Caco-2 (cell line): ENCODE results near the gene LIG1. TPM values are rescaled to one million over a fixed set of nuclear protein-coding genes. Genes with fewer than 3 reads are reported as not detected.
A peak's percentile ranks its signal among the peaks of the same experiment; 100 is the strongest.

Experiments used
- BruUV-seq: library from RNA; stranded (reverse); fragments of 400-500 nt; replicated peaks from 2 replicates; lab custom pipeline; 2021; lab: Mats Ljungman, UMichigan
- CTCF ChIA-PET: fragments of 300-600 bp; sonication (Branson Sonifier 250); formaldehyde crosslinking; loops from one replicate; lab custom pipeline; 2022; ENCODE audit warnings: antibody characterized with exemption; lab: Charles Lee
- POLR2A ChIA-PET: fragments of 300-600 bp; sonication (Branson Sonifier 250); formaldehyde crosslinking; loops from one replicate; lab custom pipeline; 2022; ENCODE audit warnings: antibody characterized with exemption; lab: Charles Lee
- DNase-seq, 2 experiments: peaks; one replicate each; pipeline versions ENCODE4 v3.0.0 to v3.0.0-alpha.2; 2020 to 2022
- H3K27me3 ChIP-seq: replicated peaks from 2 replicates; pipeline ENCODE4 v1.6.0; 2011; ENCODE audit warnings: low read length; ENCODE audit not compliant: control insufficient read depth, insufficient read depth
- H3K36me3 ChIP-seq: 2 replicates; pipeline ENCODE4 v1.5.1; 2011; ENCODE audit warnings: low read length; ENCODE audit not compliant: control insufficient read depth, insufficient read depth
- H3K4me1 ChIP-seq: fragments of 250-450 bp; sonication (Bioruptor Pico); 2 replicates; pipeline ENCODE4 v1.5.1; 2020; ENCODE audit warnings: mild to moderate bottlenecking
- H3K4me3 ChIP-seq: 2 replicates; pipeline ENCODE4 v1.5.1; 2011; ENCODE audit warnings: low read depth, mild to moderate bottlenecking, control low read depth, low read length
- H3K9me3 ChIP-seq: fragments of 250-450 bp; sonication (Bioruptor Pico); 2 replicates; pipeline ENCODE4 v1.5.1; 2020; ENCODE audit warnings: mild to moderate bottlenecking, moderate library complexity
- H3K27ac Mint-ChIP-seq: one replicate; pipeline ENCODE4 v1.8.0; 2022; ENCODE audit warnings: mixed read lengths; ENCODE audit not compliant: unreplicated experiment
- H3K27me3 Mint-ChIP-seq: one replicate; pipeline ENCODE4 v1.8.0; 2022; ENCODE audit warnings: mixed read lengths; ENCODE audit not compliant: insufficient read depth, unreplicated experiment
- H3K36me3 Mint-ChIP-seq: one replicate; pipeline ENCODE4 v1.8.0; 2022; ENCODE audit warnings: mild to moderate bottlenecking, mixed read lengths; ENCODE audit not compliant: insufficient read depth, unreplicated experiment
- H3K4me1 Mint-ChIP-seq: one replicate; pipeline ENCODE4 v1.8.0; 2022; ENCODE audit warnings: low read depth, mixed read lengths; ENCODE audit not compliant: unreplicated experiment
- H3K4me3 Mint-ChIP-seq: one replicate; pipeline ENCODE4 v1.8.0; 2022; ENCODE audit warnings: mild to moderate bottlenecking, moderate library complexity, mixed read lengths; ENCODE audit not compliant: unreplicated experiment
- H3K9me3 Mint-ChIP-seq: one replicate; pipeline ENCODE4 v1.8.0; 2022; ENCODE audit warnings: mixed read lengths; ENCODE audit not compliant: unreplicated experiment
- intact Hi-C: fragments of 100-400 bp; cut with micrococcal nuclease; formaldehyde crosslinking; loops from one replicate; pipeline ENCODE4 v1.10.0; 2022; ENCODE audit not compliant: unreplicated experiment
- total RNA-seq: library from RNA; stranded (reverse); gene quantifications from 2 replicates; pipeline ENCODE4 v1.2.3, GENCODE V29; 2022
- TF ChIP-seq, protein P1 (sequence below), 2 experiments: fragments of 200-600 bp in 1 of 2; IDR thresholded peaks; 1 replicate in 1 of 2; 2 replicates in 1 of 2; pipeline versions ENCODE4 v1.5.1 to v1.8.0; 2011 to 2022; ENCODE audit warnings: antibody characterized with exemption in 1 of 2, control low read depth in 1 of 2, inconsistent platforms in 1 of 2, low read depth in 1 of 2, low read length in 1 of 2, mild to moderate bottlenecking in 1 of 2, moderate library complexity in 1 of 2; ENCODE audit not compliant: insufficient read depth in 1 of 2, severe bottlenecking in 1 of 2, unreplicated experiment in 1 of 2

Gene LIG1
- total RNA-seq, 1 experiment from 2014 or later: 78.7 TPM

- H3K9me3 Mint-ChIP-seq: peaks cover 10% of the 10 kb centered on the region
- no peak for DNase-seq
- TF ChIP-seq, protein P1, sequence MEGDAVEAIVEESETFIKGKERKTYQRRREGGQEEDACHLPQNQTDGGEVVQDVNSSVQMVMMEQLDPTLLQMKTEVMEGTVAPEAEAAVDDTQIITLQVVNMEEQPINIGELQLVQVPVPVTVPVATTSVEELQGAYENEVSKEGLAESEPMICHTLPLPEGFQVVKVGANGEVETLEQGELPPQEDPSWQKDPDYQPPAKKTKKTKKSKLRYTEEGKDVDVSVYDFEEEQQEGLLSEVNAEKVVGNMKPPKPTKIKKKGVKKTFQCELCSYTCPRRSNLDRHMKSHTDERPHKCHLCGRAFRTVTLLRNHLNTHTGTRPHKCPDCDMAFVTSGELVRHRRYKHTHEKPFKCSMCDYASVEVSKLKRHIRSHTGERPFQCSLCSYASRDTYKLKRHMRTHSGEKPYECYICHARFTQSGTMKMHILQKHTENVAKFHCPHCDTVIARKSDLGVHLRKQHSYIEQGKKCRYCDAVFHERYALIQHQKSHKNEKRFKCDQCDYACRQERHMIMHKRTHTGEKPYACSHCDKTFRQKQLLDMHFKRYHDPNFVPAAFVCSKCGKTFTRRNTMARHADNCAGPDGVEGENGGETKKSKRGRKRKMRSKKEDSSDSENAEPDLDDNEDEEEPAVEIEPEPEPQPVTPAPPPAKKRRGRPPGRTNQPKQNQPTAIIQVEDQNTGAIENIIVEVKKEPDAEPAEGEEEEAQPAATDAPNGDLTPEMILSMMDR (IDR thresholded peaks at IDR 0.05; ENCODE audit: insufficient read depth in 1 of 2, low read depth in 1 of 2, low read length in 1 of 2, severe bottlenecking in 1 of 2, unreplicated experiment in 1 of 2): no peak
- Histone ChIP-seq H3K4me1 (peaks cover 7% of the 10 kb centered on the region; the same call in 1 of the 2 replicates), H3K9me3 (peaks cover 10% of the 10 kb centered on the region), H3K27me3 (no peaks in the 10 kb centered on the region), H3K36me3 (no peaks in the 10 kb centered on the region), H3K4me3 (no peak overlapping the region)
- no peak overlapping the region for H3K27ac Mint-ChIP-seq
- BruUV-seq: no TSS peak
- no peak overlapping the region for H3K4me3 Mint-ChIP-seq
- peaks cover 7% of the 10 kb centered on the region for H3K36me3 Mint-ChIP-seq
- no peaks in the 10 kb centered on the region for H3K27me3 Mint-ChIP-seq
- intact Hi-C loops: no loop called here
- ChIA-PET POLR2A (no interaction called here), CTCF (interaction anchor here (0.6 kb wide), 1 partner anchor 14 kb away, joined by 4 read pairs; no protein-coding TSS in a partner anchor)
- no peaks in the 10 kb centered on the region for H3K4me1 Mint-ChIP-seq
Measured at GRCh38 chr19:48183356-48183755, 13.2 kb upstream of the LIG1 start.

- Histone ChIP-seq H3K4me3 (no peak overlapping the region), H3K9me3 (peaks cover 10% of the 10 kb centered on the region), H3K36me3 (no peaks in the 10 kb centered on the region), H3K27me3 (no peaks in the 10 kb centered on the region), H3K4me1 (peaks cover 7% of the 10 kb centered on the region; the same call in 1 of the 2 replicates)
- BruUV-seq: no TSS peak
- intact Hi-C loops: no loop called here
- Mint-ChIP-seq H3K27me3 (no peaks in the 10 kb centered on the region), H3K27ac (no peak overlapping the region), H3K9me3 (peaks cover 10% of the 10 kb centered on the region), H3K36me3 (peaks cover 7% of the 10 kb centered on the region), H3K4me3 (no peak overlapping the region), H3K4me1 (no peaks in the 10 kb centered on the region)
- no peak for DNase-seq
- ChIA-PET CTCF (no interaction called here), POLR2A (no interaction called here)
- TF ChIP-seq, protein P1 (IDR thresholded peaks at IDR 0.05; ENCODE audit: insufficient read depth in 1 of 2, low read depth in 1 of 2, low read length in 1 of 2, severe bottlenecking in 1 of 2, unreplicated experiment in 1 of 2): peak in 1 of 2 experiments; percentile 16
Measured at GRCh38 chr19:48182434-48182833, 12.3 kb upstream of the LIG1 start.

DNA sequence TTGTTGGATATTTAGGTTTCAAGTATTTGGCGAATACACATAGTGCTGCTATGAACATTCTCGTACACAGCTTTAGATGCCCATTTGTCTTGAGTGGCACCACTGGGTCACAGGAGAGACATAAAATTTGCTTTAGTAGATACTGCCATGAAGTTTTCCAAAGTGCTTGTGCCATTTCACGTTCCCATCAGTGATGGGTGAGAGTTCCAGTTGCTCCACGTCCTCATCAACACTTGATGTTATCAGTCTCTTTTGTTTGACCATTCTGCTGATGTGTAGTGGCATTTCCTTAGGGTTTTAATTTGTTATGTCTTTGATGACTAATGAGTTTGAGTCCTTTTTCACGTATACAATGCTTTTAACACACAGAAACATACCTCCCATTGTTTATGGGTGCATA lies 11.4 kb upstream of the LIG1 start:
- Mint-ChIP-seq H3K4me1 (no peaks in the 10 kb centered on the region), H3K9me3 (peaks cover 10% of the 10 kb centered on the region), H3K27me3 (no peaks in the 10 kb centered on the region), H3K27ac (no peak overlapping the region), H3K36me3 (peaks cover 7% of the 10 kb centered on the region), H3K4me3 (no peak overlapping the region)
- POLR2A ChIA-PET: no interaction called here
- TF ChIP-seq, protein P1 (IDR thresholded peaks at IDR 0.05; ENCODE audit: insufficient read depth in 1 of 2, low read depth in 1 of 2, low read length in 1 of 2, severe bottlenecking in 1 of 2, unreplicated experiment in 1 of 2): no peak
- Histone ChIP-seq H3K4me1 (peaks cover 7% of the 10 kb centered on the region; the same call in 1 of the 2 replicates), H3K27me3 (no peaks in the 10 kb centered on the region), H3K36me3 (no peaks in the 10 kb centered on the region; the same call in 1 of the 2 replicates), H3K4me3 (no peak overlapping the region), H3K9me3 (peaks cover 10% of the 10 kb centered on the region)
- intact Hi-C loops: no loop called here
- no peak for DNase-seq
- CTCF ChIA-PET: no interaction called here
- BruUV-seq: no TSS peak
